HG03064 (cell line): ENCODE data around the gene CFAP119.
"Not testable (repeated sequence)": the region's sequence is repeated elsewhere in the genome, so short reads cannot be mapped to it uniquely, and the experiment has no call there.

Source experiments
- ATAC-seq: cut with Tn5 transposase; IDR thresholded peaks from one replicate; pipeline ENCODE4 v1.9.1; 2021; ENCODE audit warnings: low read depth; ENCODE audit not compliant: unreplicated experiment

CFAP119 gene

DNA sequence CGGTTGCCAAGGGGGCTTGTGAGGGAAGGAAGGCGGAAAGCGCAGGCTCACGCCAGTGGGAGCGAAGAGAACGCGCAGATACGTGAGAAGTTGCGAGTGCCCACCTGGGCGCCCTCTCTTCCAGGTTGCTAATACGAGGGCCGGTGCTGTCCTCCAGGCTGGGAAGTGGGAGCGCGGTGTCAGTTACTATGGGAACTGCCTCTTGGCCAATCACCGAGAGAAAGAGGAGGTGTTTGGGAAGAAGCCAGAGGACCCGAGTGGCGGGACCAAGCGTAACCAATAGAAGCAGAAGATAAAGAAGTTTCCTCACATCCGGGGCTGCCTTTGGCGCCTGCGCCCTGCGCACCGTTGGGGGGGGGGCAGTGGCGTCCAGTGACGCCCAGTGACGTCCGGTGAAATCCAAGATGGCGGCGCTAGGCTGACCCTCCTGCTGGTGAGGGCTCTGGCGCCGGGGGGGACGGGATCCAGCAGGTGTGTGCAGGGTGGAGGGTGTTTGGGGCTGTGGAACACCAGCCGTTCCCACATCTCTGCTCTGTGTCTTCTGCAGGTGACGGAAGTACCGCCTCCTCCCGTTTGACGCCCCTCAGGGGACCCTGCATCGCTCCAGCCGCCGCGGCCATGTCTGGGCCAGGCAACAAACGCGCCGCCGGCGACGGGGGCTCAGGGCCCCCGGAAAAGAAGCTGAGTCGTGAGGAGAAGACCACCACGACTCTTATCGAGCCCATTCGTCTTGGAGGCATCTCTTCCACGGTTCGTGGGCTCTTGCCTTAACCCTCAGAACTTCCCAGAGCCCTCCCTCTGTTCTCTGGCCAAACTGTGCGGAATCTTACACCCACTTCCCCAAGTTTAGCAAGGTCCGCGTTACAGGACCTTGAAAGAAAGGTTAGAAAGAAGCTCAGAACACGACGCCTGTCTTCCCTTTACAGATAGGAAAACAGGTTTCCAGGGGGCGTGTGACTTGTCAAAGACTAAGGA, at the start of gene CFAP119, which contains the start of gene RNF40:
CFAP119 (minus strand) TSS at position 135 of the 975 bp plus-strand sequence. CDS start 314 bp downstream, outside the sequence.
RNF40 (plus strand) TSS at position 395 of the 975 bp plus-strand sequence; CDS start at position 619, 224 bp downstream.
- ATAC-seq = peak; percentile 84

GRCh38 chr16:30809675-30810074, 47.8 kb upstream of the CFAP119 start:
- not testable (repeated sequence) for ATAC-seq

GRCh38 chr16:30808890-30809426, 47.1 kb upstream of the CFAP119 start:
- ATAC-seq = not testable (repeated sequence)

DNA sequence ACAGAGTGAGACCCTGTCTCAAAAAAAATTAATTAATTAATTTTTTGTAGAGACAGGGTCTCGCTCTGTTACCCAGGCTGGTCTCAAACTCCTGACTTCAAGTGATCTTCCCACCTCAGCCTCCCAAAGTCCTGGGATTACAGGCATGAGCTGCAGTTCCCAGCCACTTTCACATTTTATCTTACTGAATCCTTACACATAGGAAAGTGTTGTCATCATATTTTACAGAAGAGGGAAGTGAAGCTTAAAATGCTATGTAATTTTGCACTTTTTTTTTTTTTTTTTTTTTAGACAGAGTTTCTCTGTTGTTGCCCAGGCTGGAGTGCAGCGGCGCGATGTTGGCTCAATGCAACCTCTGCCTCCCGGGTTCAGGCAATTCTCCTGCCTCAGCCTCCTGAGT, 46.3 kb upstream of the CFAP119 start:
- no peak for ATAC-seq

GRCh38 chr16:30805370-30806169, 43.7 kb upstream of the CFAP119 start:
- ATAC-seq = no peak

DNA sequence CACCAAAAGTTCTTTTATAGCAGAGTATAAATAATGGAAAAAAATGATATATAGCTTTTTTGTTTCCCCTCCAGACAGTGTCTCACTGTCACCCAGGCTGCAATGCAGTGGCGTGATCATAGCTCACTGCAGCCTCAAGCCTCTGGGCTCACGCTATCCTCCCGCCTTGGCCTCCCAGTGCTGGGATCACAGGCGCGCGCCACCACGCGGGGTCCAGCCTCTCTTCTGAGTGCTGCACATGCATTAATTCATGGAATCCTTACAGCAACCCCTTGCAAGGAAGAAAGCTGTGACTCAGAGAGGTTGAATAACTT, 43.2 kb upstream of the CFAP119 start:
- no peak for ATAC-seq

DNA sequence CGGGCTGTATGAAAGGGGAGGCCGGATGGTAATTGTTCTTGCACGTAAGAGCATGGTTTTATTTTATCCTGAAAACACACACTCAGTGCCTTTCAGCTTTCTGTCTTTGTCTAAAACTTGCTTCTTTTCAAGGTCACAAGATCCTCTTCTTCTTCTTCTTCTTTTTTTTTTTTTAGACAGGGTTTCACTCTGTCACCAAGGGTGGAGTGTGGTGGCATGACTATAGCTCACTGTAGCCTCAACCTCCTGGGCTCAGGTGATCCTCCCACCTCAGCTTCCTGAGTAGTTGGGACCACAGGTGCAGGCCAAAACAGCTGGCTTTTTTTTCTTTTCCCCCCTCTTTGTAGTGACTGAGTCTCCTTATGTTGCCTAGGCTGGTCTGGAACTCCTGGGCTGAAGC, 41.1 kb upstream of the CFAP119 start:
- no peak for ATAC-seq

DNA sequence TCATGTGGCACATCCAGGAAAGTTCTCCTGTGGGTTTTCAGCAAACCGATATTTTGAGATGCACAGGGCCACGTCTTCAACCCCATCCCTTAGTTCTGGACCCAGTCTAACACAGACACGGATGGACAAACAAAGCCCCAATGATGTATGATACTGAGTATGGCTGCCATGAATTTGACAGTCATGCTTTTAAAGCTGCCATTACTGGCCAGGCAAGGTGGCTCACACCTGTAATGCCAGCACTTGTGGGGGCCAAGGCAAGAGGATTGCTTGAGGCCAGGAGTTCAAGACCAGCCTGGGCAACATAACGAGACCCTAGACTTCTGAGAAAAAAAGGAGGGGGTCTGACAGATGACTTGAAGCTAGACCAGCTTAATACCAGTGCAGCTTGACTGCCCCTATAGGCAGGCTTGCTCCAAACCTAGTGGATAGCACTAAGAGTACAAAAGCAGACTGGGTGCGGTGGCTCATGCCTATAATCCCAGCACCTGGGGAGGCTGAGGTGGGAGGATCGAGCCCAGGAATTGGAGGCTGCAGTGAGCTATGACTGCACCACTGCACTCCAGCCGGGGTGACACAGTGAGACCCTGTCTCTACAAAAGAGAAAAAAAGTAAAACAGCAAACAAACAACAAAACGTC, 35.9 kb upstream of the CFAP119 start:
- ATAC-seq = no peak

DNA sequence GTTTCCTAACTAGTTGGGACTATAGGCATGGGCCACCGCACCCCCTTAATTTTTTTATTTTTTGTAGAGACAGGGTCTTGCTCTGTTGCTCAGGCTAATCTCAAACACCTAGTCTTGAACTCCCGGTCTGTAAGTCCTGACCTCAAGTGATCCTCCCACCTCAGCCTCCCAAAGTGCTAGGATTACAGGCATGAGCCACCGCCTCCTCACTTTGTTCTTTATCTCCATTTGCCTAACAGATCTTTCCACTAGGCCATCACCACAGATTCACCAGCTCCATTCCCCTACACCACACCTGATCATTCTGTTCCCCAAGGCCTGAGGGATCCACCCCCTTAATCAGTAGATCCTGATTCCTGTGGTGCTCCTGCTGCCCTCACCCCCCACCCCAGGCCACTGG, 32.8 kb upstream of the CFAP119 start:
- no peak for ATAC-seq

- no peak for ATAC-seq
These were observed 31.7 kb upstream of the CFAP119 start for GRCh38 chr16:30793508-30794069.

- no peak for ATAC-seq
These were observed 25.9 kb upstream of the CFAP119 start for GRCh38 chr16:30787613-30788378.

DNA sequence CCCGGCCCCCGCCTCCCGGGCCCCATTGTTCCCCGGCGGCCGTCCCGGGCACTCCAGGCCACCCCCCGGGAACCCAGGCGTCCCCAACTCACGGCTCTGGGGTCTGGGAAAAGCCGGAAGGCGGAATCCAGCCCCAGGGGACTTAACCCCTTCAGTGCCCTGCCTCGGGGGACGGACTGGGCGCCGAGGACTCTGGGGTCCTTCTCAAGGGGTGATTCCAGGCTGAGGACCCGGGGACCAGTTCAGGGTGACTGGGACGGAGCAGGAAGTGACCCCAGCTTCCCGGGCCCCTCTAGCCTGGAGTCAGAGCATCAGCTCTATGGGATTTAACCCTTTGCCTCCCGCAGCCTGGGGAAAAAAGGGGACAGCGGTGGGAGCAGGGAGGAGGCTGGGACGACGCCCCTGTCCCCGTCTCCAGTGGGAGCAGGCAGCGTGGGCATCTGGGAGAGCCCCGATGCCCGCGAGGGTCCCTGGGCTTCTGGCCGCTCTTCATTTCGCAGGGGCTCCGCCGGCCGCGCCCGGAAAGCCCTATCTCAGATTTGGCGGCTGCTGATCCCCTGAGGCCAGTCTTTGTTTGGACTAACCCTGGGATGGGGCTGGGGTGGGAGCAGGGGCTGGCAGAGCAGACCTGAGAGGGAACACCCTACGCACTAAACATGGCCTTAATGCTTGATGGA, 25.2 kb upstream of the CFAP119 start, which contains the start of gene ZNF629:
ZNF629 (minus strand) TSS at position 270 of the 677 bp plus-strand sequence. CDS start 2,723 bp downstream, outside the sequence.
- no peak for ATAC-seq

- ATAC-seq = no peak
These were observed 24.5 kb upstream of the CFAP119 start for GRCh38 chr16:30786115-30786935.

GRCh38 chr16:30785126-30786106, 23.6 kb upstream of the CFAP119 start:
- ATAC-seq = no peak

DNA sequence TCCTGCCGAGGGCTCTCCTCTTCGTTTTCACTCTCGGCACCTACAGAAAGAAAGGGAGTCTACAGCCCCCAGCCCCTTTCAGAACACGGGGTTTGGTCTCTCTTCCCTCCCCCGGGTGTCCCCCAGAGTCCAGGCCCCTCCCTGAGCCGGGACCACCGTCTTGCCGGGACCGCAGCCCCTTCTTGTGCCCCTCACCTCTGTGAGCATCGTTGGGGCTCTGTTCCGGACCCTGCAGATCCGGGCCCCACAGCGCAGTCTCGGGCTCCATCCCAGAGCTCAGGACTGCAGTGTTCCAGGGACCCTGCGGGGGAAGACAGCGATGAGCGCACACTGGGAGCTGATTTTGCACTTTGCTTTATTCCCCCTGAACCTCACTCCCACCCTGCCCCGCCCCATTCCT, 22.4 kb upstream of the CFAP119 start:
- ATAC-seq = no peak

DNA sequence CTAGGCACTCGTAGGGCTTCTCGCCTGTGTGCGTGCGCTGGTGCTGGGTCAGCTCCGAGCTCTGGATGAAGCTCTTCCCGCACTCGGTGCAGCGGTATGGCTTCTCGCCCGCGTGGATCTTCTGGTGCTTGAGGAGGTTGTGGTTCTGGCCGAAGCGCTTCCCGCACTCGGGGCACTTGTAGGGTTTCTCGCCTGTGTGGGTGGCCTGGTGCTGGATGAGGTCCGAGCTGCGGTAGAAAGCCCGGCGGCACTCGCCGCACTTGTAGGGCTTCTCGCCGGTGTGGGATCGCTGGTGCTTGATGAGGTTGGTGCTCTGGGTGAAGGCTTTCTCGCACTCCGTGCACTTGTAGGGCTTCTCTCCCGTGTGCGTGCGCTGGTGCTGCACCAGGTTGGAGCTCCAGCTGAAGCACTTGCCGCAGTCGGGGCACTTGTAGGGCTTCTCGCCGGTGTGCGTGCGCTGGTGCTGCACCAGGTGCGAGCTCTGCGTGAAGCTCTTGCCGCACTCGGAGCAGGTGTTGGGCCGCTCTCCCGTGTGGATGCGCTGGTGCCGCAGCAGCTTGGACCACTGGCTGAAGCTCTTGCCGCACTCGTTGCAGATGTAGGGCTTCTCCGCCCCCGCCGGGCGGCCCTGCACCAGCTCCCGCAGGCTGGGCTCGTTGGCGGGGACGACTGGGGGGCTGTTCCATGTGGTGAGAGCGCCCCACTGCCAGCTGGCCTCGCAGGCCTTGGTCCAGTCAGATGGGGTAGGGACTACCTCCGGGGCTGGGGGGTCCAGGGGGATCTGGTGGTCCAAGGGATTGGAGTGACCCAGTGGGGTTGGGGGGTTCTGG, 21.6 kb upstream of the CFAP119 start:
- ATAC-seq = no peak
